Suppressor macrophage (primary cell): ENCODE measurements around the gene UBE2U.

Experiments
- DNase-seq, 4 experiments: peaks; one replicate each; pipeline ENCODE4 v3.0.0-alpha.2; 2020 to 2022
- total RNA-seq, 17 experiments: gene quantifications; one replicate each; lab custom pipeline; 2026; ENCODE audit warnings: mixed read lengths in 6 of 17, inconsistent platforms in 3 of 17; lab: John Stamatoyannopoulos, UW

Gene UBE2U
- 0 to 1.3 (median 0) reads per million in 17 experiments for total RNA-seq

GRCh38 chr1:64203420-64203819 is at the start of gene UBE2U:
UBE2U (plus strand) TSS chr1:64203623; CDS start chr1:64204051, 428 bp downstream.
- DNase-seq, result no peak

- no peak for DNase-seq
These were observed 48.1 kb upstream of the UBE2U start for GRCh38 chr1:64155278-64155677.

- no peak for DNase-seq
These were observed 42.0 kb upstream of the UBE2U start for GRCh38 chr1:64161357-64161941.

GRCh38 chr1:64162151-64162550 is 41.3 kb upstream of the UBE2U start:
- DNase-seq, result no peak

GRCh38 chr1:64162804-64163203 is 40.6 kb upstream of the UBE2U start:
- DNase-seq, result no peak

- no peak for DNase-seq
These were observed 40.0 kb upstream of the UBE2U start for GRCh38 chr1:64163431-64163830.

GRCh38 chr1:64163970-64164369 is 39.5 kb upstream of the UBE2U start:
- no peak for DNase-seq

GRCh38 chr1:64166629-64167028 is 36.8 kb upstream of the UBE2U start:
- DNase-seq, result no peak

- DNase-seq, result no peak
These were observed 36.2 kb upstream of the UBE2U start for GRCh38 chr1:64167176-64167575.

GRCh38 chr1:64171246-64171645 is 32.2 kb upstream of the UBE2U start:
- DNase-seq, result peak; percentile 40 to 69 (median 43)

GRCh38 chr1:64171797-64172281 is 31.6 kb upstream of the UBE2U start:
- DNase-seq, result peak; percentile 49 to 79 (median 61)

GRCh38 chr1:64172458-64172983 is 30.9 kb upstream of the UBE2U start:
- DNase-seq, result no peak

GRCh38 chr1:64173336-64173940 is 30.0 kb upstream of the UBE2U start:
- no peak for DNase-seq

- no peak for DNase-seq
These were observed 27.8 kb upstream of the UBE2U start for GRCh38 chr1:64175639-64176038.

GRCh38 chr1:64176659-64177058 is 26.8 kb upstream of the UBE2U start:
- no peak for DNase-seq

- no peak for DNase-seq
These were observed 23.8 kb upstream of the UBE2U start for GRCh38 chr1:64179588-64179987.

GRCh38 chr1:64182207-64182606 is 21.2 kb upstream of the UBE2U start:
- no peak for DNase-seq

GRCh38 chr1:64183395-64184002 is 19.9 kb upstream of the UBE2U start:
- no peak for DNase-seq

GRCh38 chr1:64184003-64184440 is 19.4 kb upstream of the UBE2U start:
- no peak for DNase-seq

- no peak for DNase-seq
These were observed 17.1 kb upstream of the UBE2U start for GRCh38 chr1:64186138-64186897.

- no peak for DNase-seq
These were observed 16.5 kb upstream of the UBE2U start for GRCh38 chr1:64186898-64187280.

- DNase-seq, result no peak
These were observed 15.8 kb upstream of the UBE2U start for GRCh38 chr1:64187646-64188045.

- DNase-seq, result no peak
These were observed 11.1 kb upstream of the UBE2U start for GRCh38 chr1:64192290-64192689.
